Measurements from ENCODE around the gene CMBL.

The CMBL gene

GRCh38 chr5:10261065-10261464, 46.6 kb downstream of the CMBL start:
- no peak overlapping the region for H3K23ac ChIP-seq (ENCODE audit: low read length)

GRCh38 chr5:10259899-10260298, 47.8 kb downstream of the CMBL start:
- no peak overlapping the region for H3K4ac ChIP-seq (ENCODE audit: low read depth, low read length)
- no peaks in the 10 kb centered on the region for H3K27me3 ChIP-seq (ENCODE audit: insufficient read depth, low read length, poor library complexity)
- H3K56ac ChIP-seq (ENCODE audit: low read length), result no peak overlapping the region
- no peak overlapping the region for H2BK15ac ChIP-seq (replicated peaks; ENCODE audit: low read depth)
- H3K79me2 ChIP-seq (ENCODE audit: control insufficient read depth, insufficient read depth, low read length), result peaks cover 17% of the 10 kb centered on the region
- no peak overlapping the region for H3K4me3 ChIP-seq (ENCODE audit: low read length)
- H4K5ac ChIP-seq (ENCODE audit: low read length), result no peak overlapping the region
- no peak overlapping the region for H3K18ac ChIP-seq (ENCODE audit: low read length)
- no peak overlapping the region for H4K8ac ChIP-seq (ENCODE audit: low read depth, low read length)
- H2AK5ac ChIP-seq (ENCODE audit: low read length), result no peak overlapping the region
- DNase-seq, result no peak
- H3K9ac ChIP-seq (ENCODE audit: low read length), result no peak overlapping the region
- no peak overlapping the region for H2BK5ac ChIP-seq (ENCODE audit: low read length)
- H2BK120ac ChIP-seq (ENCODE audit: low read depth, low read length), result no peak overlapping the region
- WGBS (ENCODE audit: extremely low coverage, insufficient coverage, low lambda C conversion rate), result no CpG with 5 or more reads among the region's 5 CpGs
- no peak overlapping the region for H3K23ac ChIP-seq (ENCODE audit: low read length)
- no peak overlapping the region for H3K27ac ChIP-seq (ENCODE audit: low read depth, low read length)
- no peaks in the 10 kb centered on the region for H3K4me1 ChIP-seq (ENCODE audit: control insufficient read depth, low read depth, low read length)
- H3K36me3 ChIP-seq (ENCODE audit: control insufficient read depth, insufficient read depth, low read length), result peaks cover 36% of the 10 kb centered on the region
- H3K4me2 ChIP-seq (ENCODE audit: low read length), result no peak overlapping the region
- peaks cover 19% of the 10 kb centered on the region for H3K79me1 ChIP-seq (ENCODE audit: low read length)

More at GRCh38 chr5:10261065-10261464, 46.6 kb downstream of the CMBL start:
- no peak overlapping the region for H3K9ac ChIP-seq (ENCODE audit: low read length)
- no peak overlapping the region for H4K8ac ChIP-seq (ENCODE audit: low read depth, low read length)
- H3K56ac ChIP-seq (ENCODE audit: low read length), result no peak overlapping the region
- H3K36me3 ChIP-seq (ENCODE audit: control insufficient read depth, insufficient read depth, low read length), result peaks cover 35% of the 10 kb centered on the region
- H3K79me2 ChIP-seq (ENCODE audit: control insufficient read depth, insufficient read depth, low read length), result peaks cover 8% of the 10 kb centered on the region
- no peak overlapping the region for H3K18ac ChIP-seq (ENCODE audit: low read length)
- no peak overlapping the region for H2AK5ac ChIP-seq (ENCODE audit: low read length)
- H2BK5ac ChIP-seq (ENCODE audit: low read length), result no peak overlapping the region
- H3K4me2 ChIP-seq (ENCODE audit: low read length), result no peak overlapping the region
- H3K4me1 ChIP-seq (ENCODE audit: control insufficient read depth, low read depth, low read length), result no peaks in the 10 kb centered on the region
- H2BK15ac ChIP-seq (replicated peaks; ENCODE audit: low read depth), result no peak overlapping the region
- H2BK120ac ChIP-seq (ENCODE audit: low read depth, low read length), result no peak overlapping the region
- H3K4ac ChIP-seq (ENCODE audit: low read depth, low read length), result no peak overlapping the region
- DNase-seq, result no peak
- H3K27me3 ChIP-seq (ENCODE audit: insufficient read depth, low read length, poor library complexity), result no peaks in the 10 kb centered on the region
- H3K27ac ChIP-seq (ENCODE audit: low read depth, low read length), result no peak overlapping the region
- H4K5ac ChIP-seq (ENCODE audit: low read length), result no peak overlapping the region
- peaks cover 16% of the 10 kb centered on the region for H3K79me1 ChIP-seq (ENCODE audit: low read length)
- no peak overlapping the region for H3K4me3 ChIP-seq (ENCODE audit: low read length)
- WGBS (ENCODE audit: extremely low coverage, insufficient coverage, low lambda C conversion rate), result no CpG with 5 or more reads among the region's 9 CpGs

DNA sequence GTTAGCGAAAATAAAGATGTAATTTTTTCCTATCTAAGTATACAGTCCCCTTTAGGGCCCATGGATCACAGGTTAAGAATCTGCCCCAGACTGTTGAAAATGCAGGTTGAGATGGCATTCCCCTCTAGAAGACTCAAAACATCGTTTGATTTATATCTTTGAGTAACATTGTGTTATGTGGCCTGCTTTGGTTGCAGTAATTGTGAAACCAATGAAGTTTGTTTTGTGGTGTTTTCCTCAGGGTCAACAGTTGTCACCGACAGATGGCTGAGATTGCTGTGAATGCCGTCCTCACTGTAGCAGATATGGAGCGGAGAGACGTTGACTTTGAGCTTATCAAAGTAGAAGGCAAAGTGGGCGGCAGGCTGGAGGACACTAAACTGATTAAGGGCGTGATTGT, 49.8 kb downstream of the CMBL start:
- peaks cover 19% of the 10 kb centered on the region for H3K79me1 ChIP-seq (ENCODE audit: low read length)
- H3K27me3 ChIP-seq (ENCODE audit: insufficient read depth, low read length, poor library complexity), result no peaks in the 10 kb centered on the region
- H2BK120ac ChIP-seq (ENCODE audit: low read depth, low read length), result no peak overlapping the region
- H2BK5ac ChIP-seq (ENCODE audit: low read length), result no peak overlapping the region
- H3K4ac ChIP-seq (ENCODE audit: low read depth, low read length), result no peak overlapping the region
- H3K23ac ChIP-seq (ENCODE audit: low read length), result no peak overlapping the region
- no peak overlapping the region for H3K4me3 ChIP-seq (ENCODE audit: low read length)
- no CpG with 5 or more reads among the region's 8 CpGs for WGBS (ENCODE audit: extremely low coverage, insufficient coverage, low lambda C conversion rate)
- no peak overlapping the region for H3K27ac ChIP-seq (ENCODE audit: low read depth, low read length)
- no peak overlapping the region for H3K56ac ChIP-seq (ENCODE audit: low read length)
- no peak overlapping the region for H4K5ac ChIP-seq (ENCODE audit: low read length)
- H3K36me3 ChIP-seq (ENCODE audit: control insufficient read depth, insufficient read depth, low read length), result peaks cover 31% of the 10 kb centered on the region
- no peak for DNase-seq
- no peak overlapping the region for H3K18ac ChIP-seq (ENCODE audit: low read length)
- no peak overlapping the region for H3K9ac ChIP-seq (ENCODE audit: low read length)
- H2BK15ac ChIP-seq (replicated peaks; ENCODE audit: low read depth), result no peak overlapping the region
- no peaks in the 10 kb centered on the region for H3K4me1 ChIP-seq (ENCODE audit: control insufficient read depth, low read depth, low read length)
- H2AK5ac ChIP-seq (ENCODE audit: low read length), result no peak overlapping the region
- no peak overlapping the region for H3K4me2 ChIP-seq (ENCODE audit: low read length)
- H3K79me2 ChIP-seq (ENCODE audit: control insufficient read depth, insufficient read depth, low read length), result peaks cover 35% of the 10 kb centered on the region
- no peak overlapping the region for H4K8ac ChIP-seq (ENCODE audit: low read depth, low read length)

- no peak overlapping the region for H3K4ac ChIP-seq (ENCODE audit: low read depth, low read length)
- no peak overlapping the region for H3K18ac ChIP-seq (ENCODE audit: low read length)
- no peak overlapping the region for H2BK5ac ChIP-seq (ENCODE audit: low read length)
- H3K4me3 ChIP-seq (ENCODE audit: low read length), result no peak overlapping the region
- no peak overlapping the region for H3K4me2 ChIP-seq (ENCODE audit: low read length)
- H3K79me2 ChIP-seq (ENCODE audit: control insufficient read depth, insufficient read depth, low read length), result peaks cover 62% of the 10 kb centered on the region
- peaks cover 4% of the 10 kb centered on the region for H3K4me1 ChIP-seq (ENCODE audit: control insufficient read depth, low read depth, low read length)
- no peaks in the 10 kb centered on the region for H3K27me3 ChIP-seq (ENCODE audit: insufficient read depth, low read length, poor library complexity)
- WGBS (ENCODE audit: extremely low coverage, insufficient coverage, low lambda C conversion rate), result no CpG with 5 or more reads among the region's 2 CpGs
- H3K56ac ChIP-seq (ENCODE audit: low read length), result no peak overlapping the region
- no peak overlapping the region for H2BK15ac ChIP-seq (replicated peaks; ENCODE audit: low read depth)
- no peak overlapping the region for H4K5ac ChIP-seq (ENCODE audit: low read length)
- H3K23ac ChIP-seq (ENCODE audit: low read length), result no peak overlapping the region
- H2AK5ac ChIP-seq (ENCODE audit: low read length), result no peak overlapping the region
- H3K79me1 ChIP-seq (ENCODE audit: low read length), result peaks cover 14% of the 10 kb centered on the region
- no peak overlapping the region for H4K8ac ChIP-seq (ENCODE audit: low read depth, low read length)
- H3K9ac ChIP-seq (ENCODE audit: low read length), result no peak overlapping the region
- no peak overlapping the region for H3K27ac ChIP-seq (ENCODE audit: low read depth, low read length)
- H2BK120ac ChIP-seq (ENCODE audit: low read depth, low read length), result no peak overlapping the region
- H3K36me3 ChIP-seq (ENCODE audit: control insufficient read depth, insufficient read depth, low read length), result peaks cover 18% of the 10 kb centered on the region
- no peak for DNase-seq
Observed at GRCh38 chr5:10254686-10255085, 53.0 kb downstream of the CMBL start.

- Histone ChIP-seq H3K27me3 (ENCODE audit: insufficient read depth, low read length, poor library complexity) (no peaks in the 10 kb centered on the region), H3K9ac (ENCODE audit: low read length) (no peak overlapping the region), H2BK5ac (ENCODE audit: low read length) (no peak overlapping the region), H3K4ac (ENCODE audit: low read depth, low read length) (no peak overlapping the region), H2AK5ac (ENCODE audit: low read length) (no peak overlapping the region), H3K23ac (ENCODE audit: low read length) (no peak overlapping the region), H3K56ac (ENCODE audit: low read length) (no peak overlapping the region), H3K4me1 (ENCODE audit: control insufficient read depth, low read depth, low read length) (peaks cover 4% of the 10 kb centered on the region), H2BK120ac (ENCODE audit: low read depth, low read length) (no peak overlapping the region), H3K79me1 (ENCODE audit: low read length) (peaks cover 14% of the 10 kb centered on the region), H3K4me2 (ENCODE audit: low read length) (no peak overlapping the region), H4K5ac (ENCODE audit: low read length) (no peak overlapping the region), H3K27ac (ENCODE audit: low read depth, low read length) (no peak overlapping the region), H3K36me3 (ENCODE audit: control insufficient read depth, insufficient read depth, low read length) (peaks cover 12% of the 10 kb centered on the region), H4K8ac (ENCODE audit: low read depth, low read length) (no peak overlapping the region), H3K4me3 (ENCODE audit: low read length) (no peak overlapping the region), H2BK15ac (replicated peaks; ENCODE audit: low read depth) (no peak overlapping the region), H3K18ac (ENCODE audit: low read length) (no peak overlapping the region), H3K79me2 (ENCODE audit: control insufficient read depth, insufficient read depth, low read length) (peaks cover 59% of the 10 kb centered on the region)
- no CpG with 5 or more reads among the region's 3 CpGs for WGBS (ENCODE audit: extremely low coverage, insufficient coverage, low lambda C conversion rate)
- DNase-seq, result no peak
Observed at GRCh38 chr5:10253390-10253789, 54.3 kb downstream of the CMBL start.

DNA sequence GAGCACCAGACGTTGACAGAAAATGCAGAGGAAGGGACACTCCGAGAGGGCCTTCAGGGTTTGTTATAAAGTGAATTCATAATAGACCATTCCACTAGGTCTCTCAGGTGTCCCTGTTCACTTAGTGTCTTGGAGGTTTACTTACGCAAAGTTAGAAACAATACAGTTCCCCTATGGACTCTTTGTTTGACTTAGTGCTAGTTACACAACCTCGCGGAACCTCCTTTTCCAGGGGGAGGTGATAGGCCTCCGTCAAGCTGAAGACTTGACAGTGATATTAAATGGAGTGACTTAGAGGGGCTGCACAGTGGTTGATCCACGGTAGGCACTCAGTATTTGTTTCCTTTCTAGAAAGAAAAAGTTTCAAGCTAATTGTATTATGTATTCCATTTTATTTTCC, 56.3 kb downstream of the CMBL start:
- Histone ChIP-seq H2BK5ac (ENCODE audit: low read length) (no peak overlapping the region), H2BK15ac (replicated peaks; ENCODE audit: low read depth) (no peak overlapping the region), H3K4me1 (ENCODE audit: control insufficient read depth, low read depth, low read length) (peaks cover 4% of the 10 kb centered on the region), H3K27me3 (ENCODE audit: insufficient read depth, low read length, poor library complexity) (no peaks in the 10 kb centered on the region), H3K79me1 (ENCODE audit: low read length) (peaks cover 7% of the 10 kb centered on the region), H3K18ac (ENCODE audit: low read length) (no peak overlapping the region), H3K4me3 (ENCODE audit: low read length) (peak overlapping the region; percentile 100), H3K9ac (ENCODE audit: low read length) (peak overlapping the region; percentile 76), H3K23ac (ENCODE audit: low read length) (no peak overlapping the region), H3K4ac (ENCODE audit: low read depth, low read length) (no peak overlapping the region), H3K56ac (ENCODE audit: low read length) (peak overlapping the region; percentile 94), H4K8ac (ENCODE audit: low read depth, low read length) (no peak overlapping the region), H3K27ac (ENCODE audit: low read depth, low read length) (no peak overlapping the region), H2BK120ac (ENCODE audit: low read depth, low read length) (no peak overlapping the region), H3K4me2 (ENCODE audit: low read length) (peak overlapping the region; percentile 95), H3K36me3 (ENCODE audit: control insufficient read depth, insufficient read depth, low read length) (peaks cover 4% of the 10 kb centered on the region), H3K79me2 (ENCODE audit: control insufficient read depth, insufficient read depth, low read length) (peaks cover 55% of the 10 kb centered on the region), H2AK5ac (ENCODE audit: low read length) (no peak overlapping the region), H4K5ac (ENCODE audit: low read length) (no peak overlapping the region)
- DNase-seq, result no peak
- no CpG with 5 or more reads among the region's 7 CpGs for WGBS (ENCODE audit: extremely low coverage, insufficient coverage, low lambda C conversion rate)
